ENCODE results near the gene TMEM233.
A peak's percentile ranks its signal among the peaks of the same experiment; 100 is the strongest.
"Not testable (repeated sequence)": the region's sequence is repeated elsewhere in the genome, so short reads cannot be mapped to it uniquely, and the experiment has no call there.

The TMEM233 gene

GRCh38 chr12:119658166-119658565 is 64.6 kb downstream of the TMEM233 start:
- DNase-seq (ENCODE audit: low read depth), result not testable (repeated sequence)

GRCh38 chr12:119659289-119659897 is 65.8 kb downstream of the TMEM233 start:
- DNase-seq (ENCODE audit: low read depth), result no peak

DNA sequence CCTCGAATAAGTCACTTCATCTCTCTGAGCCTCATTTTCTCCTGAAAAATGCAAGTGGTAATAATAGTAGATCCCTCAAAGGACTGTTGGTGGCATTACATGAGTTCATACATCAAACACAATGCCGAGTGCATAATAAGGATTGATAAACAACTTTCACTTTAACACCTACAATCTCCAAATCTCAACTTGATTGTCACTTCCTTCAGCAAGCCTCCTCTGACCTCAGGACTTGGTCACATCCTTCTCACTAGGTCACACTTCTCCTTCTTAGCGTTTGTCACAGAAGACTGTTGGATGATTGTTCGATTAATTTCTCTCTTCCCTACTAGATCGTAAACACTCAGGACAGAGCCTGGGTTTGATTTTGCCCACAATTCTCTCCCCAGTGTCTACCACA is 66.5 kb downstream of the TMEM233 start:
- DNase-seq (ENCODE audit: low read depth), result no peak

DNA sequence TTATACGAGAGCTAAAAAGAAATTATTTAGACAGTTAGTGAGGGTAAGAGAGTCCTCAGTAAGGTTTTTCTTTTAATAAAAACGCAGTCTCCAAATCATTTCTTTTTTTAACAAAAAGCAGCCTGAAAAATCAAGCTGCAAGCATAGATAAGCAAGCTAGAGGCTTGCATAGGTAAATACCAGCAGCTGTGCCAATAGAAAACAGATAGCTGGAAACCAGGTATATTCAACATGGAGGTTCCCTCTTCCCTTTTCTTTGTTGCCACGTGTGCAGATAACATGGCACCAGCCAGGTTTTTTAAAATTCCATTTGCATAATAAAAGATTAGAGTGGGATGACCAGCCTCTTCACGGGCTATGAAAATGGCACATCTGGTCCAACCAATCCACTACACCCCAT is 68.3 kb downstream of the TMEM233 start:
- DNase-seq (ENCODE audit: low read depth), result no peak

DNA sequence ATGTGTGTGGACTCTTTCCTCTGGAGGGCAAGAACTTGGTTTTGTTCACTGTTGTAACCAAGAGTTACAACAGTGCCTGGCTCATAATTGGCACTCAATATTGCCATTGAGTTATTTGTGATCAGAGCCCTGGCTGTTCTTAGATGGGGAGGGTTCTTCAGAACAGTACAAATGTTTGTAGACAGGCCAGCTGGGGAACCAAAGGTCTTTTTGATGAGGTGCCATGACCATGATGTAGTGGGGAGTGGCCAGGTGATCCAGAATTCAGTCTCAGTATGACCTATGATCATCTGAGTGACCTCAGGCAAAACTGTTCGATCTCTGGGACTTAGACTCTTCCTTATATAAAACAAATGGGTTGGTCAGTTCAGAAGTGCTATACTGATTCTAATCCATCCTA is 71.1 kb downstream of the TMEM233 start:
- no peak for DNase-seq (ENCODE audit: low read depth)

DNA sequence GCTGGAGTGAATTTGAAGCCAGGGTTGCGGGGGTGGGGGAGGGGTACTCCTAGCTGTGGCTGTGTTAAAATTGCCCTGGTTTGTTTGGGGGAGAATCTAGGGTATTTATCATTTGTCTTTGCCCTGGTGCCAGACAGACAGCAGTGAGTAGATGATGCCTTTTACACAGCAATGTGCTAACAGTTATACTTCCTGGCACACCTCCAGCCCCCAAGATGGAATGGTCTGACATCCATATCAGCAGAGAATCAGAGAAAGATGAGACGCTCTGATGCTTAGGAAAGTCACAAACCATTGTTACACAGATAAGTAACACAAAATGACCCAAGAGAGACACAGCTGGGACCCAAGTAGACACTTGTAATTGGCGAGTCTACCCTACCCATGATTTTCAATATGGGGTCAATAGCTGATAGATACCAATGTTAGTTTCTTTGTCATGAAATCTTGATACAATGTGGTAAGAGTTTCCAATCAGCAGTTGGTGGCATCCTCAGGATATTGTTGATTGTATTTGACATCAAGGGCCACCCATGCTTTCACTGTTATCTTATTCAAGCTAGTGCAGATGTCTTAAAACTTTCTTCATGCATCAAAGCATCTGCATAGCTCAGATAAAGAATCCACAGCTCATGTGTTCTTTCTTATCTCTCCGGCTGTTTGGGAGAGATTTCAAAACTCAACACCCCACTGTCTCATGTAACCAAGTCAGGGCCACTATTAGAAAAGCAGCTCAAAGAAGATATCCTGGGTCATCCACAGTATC is 71.8 kb downstream of the TMEM233 start:
- DNase-seq (ENCODE audit: low read depth), result no peak

DNA sequence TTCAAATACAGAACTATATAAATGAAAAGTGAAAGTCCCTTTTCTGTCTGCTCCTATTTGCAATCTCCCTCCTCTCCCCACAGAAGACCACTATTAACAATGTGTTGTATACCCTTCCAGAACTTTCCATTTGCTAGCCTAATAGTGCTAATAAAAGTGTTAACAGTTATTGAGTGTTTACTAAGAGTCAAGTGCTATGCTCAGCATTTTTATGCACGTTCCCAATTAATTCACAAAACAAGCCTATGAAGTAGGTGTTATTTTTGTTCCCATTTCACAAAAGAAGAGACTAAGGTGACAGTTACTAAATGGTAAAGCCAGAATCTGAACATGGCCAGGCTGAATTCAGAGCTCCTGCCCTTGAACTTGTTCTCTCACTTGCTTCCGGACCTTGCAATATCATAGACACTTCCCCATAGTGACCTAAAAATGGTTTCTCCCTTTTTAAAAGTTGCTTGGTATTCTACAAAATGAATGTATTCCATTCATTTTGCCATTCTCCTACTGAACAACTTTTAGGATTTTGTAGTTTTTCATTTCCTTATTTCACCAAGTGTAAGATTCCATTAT is 72.7 kb downstream of the TMEM233 start:
- no peak for DNase-seq (ENCODE audit: low read depth)

GRCh38 chr12:119666900-119667576 is 73.5 kb downstream of the TMEM233 start:
- no peak for DNase-seq (ENCODE audit: low read depth)

- peak; percentile 87 for DNase-seq (ENCODE audit: low read depth)
These were observed 74.2 kb downstream of the TMEM233 start, which contains the start of gene PRKAB1 for GRCh38 chr12:119667577-119668323. Gene PRKAB1 (plus strand): TSS chr12:119668133. CDS start chr12:119668245, 112 bp downstream.

- DNase-seq (ENCODE audit: low read depth), result no peak
These were observed 74.8 kb downstream of the TMEM233 start for GRCh38 chr12:119668324-119668841.

GRCh38 chr12:119669744-119670472 is 76.3 kb downstream of the TMEM233 start:
- DNase-seq (ENCODE audit: low read depth), result no peak

DNA sequence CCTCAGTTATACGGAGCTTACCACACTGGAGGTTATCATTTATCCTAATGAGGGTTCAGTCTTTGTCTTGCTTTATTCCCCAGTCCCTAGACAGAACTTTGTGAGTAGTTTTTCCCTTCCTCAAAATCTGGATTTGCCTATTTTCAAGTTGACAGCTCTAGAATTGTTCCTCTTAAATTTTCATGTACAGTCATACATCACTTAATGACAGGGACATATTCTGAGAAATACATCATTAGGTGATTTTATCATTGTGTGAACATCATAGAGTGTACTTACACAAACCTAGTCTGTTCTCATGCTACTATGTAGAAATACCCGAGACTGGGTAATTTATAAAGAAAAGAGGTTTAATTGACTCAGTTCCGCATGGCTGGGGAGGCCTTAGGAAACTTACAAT is 77.5 kb downstream of the TMEM233 start:
- no peak for DNase-seq (ENCODE audit: low read depth)

- no peak for DNase-seq (ENCODE audit: low read depth)
These were observed 78.6 kb downstream of the TMEM233 start for GRCh38 chr12:119672194-119672593.

DNA sequence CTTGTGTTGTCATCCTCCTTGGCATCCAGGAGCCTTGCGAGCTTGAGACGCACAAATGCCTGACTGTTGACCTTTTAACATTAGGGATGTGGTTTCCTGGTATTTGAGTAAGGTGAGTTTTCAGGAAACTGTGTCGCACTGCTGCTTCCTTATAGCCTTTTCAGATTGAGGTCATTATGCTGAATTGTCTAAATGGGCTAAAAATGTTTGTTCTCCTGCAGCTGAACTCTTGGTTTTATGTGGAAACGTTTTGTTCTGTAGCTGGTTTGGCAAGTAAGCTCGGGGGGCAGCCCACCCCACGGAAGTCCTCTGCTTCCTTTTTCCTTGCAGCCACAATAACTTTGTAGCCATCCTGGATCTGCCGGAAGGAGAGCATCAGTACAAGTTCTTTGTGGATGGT is 80.1 kb downstream of the TMEM233 start:
- DNase-seq (ENCODE audit: low read depth), result no peak

DNA sequence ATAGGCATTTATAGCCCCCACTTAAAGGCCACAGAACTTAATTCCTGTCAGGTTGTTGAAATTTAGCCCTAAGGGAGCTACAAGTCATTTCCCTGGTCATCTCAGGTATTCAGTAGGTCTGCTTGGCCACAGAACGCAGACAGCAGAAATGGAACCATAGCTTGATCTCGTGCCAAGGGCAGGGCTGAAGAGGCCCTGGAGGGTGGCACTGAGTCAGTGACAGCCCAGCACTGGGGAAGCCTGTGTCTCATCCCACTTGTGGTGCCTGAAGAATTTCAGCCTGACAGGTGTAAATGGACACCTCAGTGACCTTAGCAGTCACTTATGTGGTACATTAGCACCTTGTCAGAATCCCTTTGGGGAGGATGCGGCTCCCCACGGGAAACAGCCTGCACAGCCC is 81.0 kb downstream of the TMEM233 start:
- no peak for DNase-seq (ENCODE audit: low read depth)

- no peak for DNase-seq (ENCODE audit: low read depth)
These were observed 82.4 kb downstream of the TMEM233 start for GRCh38 chr12:119676022-119676421.

- no peak for DNase-seq (ENCODE audit: low read depth)
These were observed 83.0 kb downstream of the TMEM233 start for GRCh38 chr12:119676573-119676972.

DNA sequence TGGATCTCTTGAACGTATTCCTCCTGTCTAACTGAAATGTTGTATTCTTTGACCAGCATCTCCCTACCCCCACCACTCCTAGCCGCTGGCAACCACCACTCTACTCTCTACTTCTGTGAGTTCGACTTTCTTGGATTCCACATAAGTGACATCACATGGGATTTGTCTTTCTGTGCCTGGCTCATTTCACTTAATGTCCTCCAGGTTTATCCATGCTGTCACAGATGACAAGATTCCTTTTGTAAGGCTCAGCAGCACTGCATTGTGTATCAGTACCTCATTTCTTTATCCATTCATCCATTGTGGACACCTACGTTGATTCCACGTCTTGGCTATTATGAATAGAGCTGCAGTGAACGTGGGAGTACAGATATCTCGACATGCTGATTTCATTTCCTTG is 84.9 kb downstream of the TMEM233 start:
- no peak for DNase-seq (ENCODE audit: low read depth)

- no peak for DNase-seq (ENCODE audit: low read depth)
These were observed 85.5 kb downstream of the TMEM233 start for GRCh38 chr12:119679081-119679480.

DNA sequence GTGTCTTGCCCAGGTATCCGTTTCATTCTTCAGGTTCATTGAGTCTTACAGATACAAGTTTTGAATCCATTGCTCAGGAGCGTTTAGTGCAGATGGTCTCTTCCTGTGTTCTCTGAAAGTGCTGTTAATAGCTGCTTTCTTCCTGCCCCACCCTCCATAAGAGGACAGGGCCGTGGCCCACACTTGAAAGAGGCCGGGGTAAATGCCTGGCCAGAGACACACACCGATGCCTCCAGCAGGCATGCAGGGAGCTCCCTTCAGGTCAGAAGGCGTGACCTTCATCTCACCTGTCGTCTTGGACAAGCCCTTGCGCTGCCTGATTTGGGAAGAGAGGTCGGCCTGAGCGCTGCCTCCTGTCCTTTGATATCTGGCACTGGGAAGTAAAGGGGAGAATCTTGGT is 85.9 kb downstream of the TMEM233 start:
- no peak for DNase-seq (ENCODE audit: low read depth)

- no peak for DNase-seq (ENCODE audit: low read depth)
These were observed 87.5 kb downstream of the TMEM233 start for GRCh38 chr12:119681111-119681510.
